ENCODE data around the gene SUMO1.

Gene SUMO1

DNA sequence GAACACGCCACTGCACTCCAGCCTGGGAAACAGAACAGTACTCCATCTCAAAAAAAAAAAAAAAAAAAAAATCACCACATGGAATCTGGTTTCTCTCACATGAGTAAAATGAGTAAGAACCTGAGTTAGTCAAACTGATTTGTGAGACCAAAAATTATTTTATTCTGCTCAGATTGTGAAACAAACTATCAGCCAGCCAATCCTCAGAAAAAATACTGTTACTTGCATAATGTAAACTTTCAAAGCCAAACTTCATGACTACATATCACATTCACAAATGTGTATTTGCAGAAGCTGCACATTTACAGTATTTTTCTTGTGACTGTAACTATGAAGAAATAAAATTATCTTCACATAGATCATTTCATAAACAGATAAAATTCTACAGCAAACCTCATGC, 23.2 kb downstream of the SUMO1 start:
- TF ChIP-seq Cebpa-rat (IDR thresholded peaks at IDR 0.05), result no peak
- peaks cover 79 to 98% (median 93%) of the 10 kb centered on the region in 11 experiments for H3K36me3 ChIP-seq

DNA sequence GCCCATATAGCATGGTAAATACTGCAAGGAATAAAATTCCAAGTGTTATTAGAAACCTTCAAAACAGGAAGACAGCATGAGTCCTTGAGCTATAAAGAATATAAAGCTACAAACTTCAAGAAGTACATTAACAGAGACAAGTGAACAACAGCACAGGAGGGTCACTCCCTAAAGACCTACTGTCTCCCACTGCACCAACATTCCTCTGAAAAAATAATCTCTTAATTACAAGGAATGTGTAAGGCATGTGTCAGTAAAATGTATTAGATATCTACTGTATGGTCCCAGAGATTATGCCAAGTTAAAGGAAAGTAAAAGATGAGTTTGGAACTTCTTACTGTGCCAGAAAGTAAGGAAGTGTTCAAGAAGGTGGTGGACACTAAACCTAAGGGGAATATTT, 29.9 kb downstream of the SUMO1 start:
- no peaks in the 10 kb centered on the region for H3K9me3 ChIP-seq (replicated peaks in 1 of 11)
- peaks cover 0 to 35% (median 13%) of the 10 kb centered on the region in 11 experiments; a peak in 12 of 22 replicates for H4K20me1 ChIP-seq
- no peaks in the 10 kb centered on the region for H3K27me3 ChIP-seq
- TF ChIP-seq Cebpa-rat (IDR thresholded peaks at IDR 0.05), result no peak
- peaks cover 81 to 100% (median 93%) of the 10 kb centered on the region in 11 experiments for H3K36me3 ChIP-seq
- no peak overlapping the region for H3K4me2 ChIP-seq
- no peak overlapping the region for H3K4me3 ChIP-seq
- H3K9ac ChIP-seq, result no peak overlapping the region
- no peak overlapping the region for H3K27ac ChIP-seq
- peaks cover 0 to 5% (median 0%) of the 10 kb centered on the region in 10 experiments; a peak in 2 of 20 replicates for H3K4me1 ChIP-seq

More for the DNA sequence above, 23.2 kb downstream of the SUMO1 start:
- Histone ChIP-seq H3K4me2 (no peak overlapping the region), H3K27me3 (no peaks in the 10 kb centered on the region), H3K9ac (no peak overlapping the region), H3K4me1 (no peaks in the 10 kb centered on the region), H4K20me1 (peaks cover 11 to 71% (median 42%) of the 10 kb centered on the region in 11 experiments; a peak in 21 of 22 replicates), H3K4me3 (no peak overlapping the region), H3K27ac (no peak overlapping the region), H3K9me3 (replicated peaks in 1 of 11) (no peaks in the 10 kb centered on the region)

DNA sequence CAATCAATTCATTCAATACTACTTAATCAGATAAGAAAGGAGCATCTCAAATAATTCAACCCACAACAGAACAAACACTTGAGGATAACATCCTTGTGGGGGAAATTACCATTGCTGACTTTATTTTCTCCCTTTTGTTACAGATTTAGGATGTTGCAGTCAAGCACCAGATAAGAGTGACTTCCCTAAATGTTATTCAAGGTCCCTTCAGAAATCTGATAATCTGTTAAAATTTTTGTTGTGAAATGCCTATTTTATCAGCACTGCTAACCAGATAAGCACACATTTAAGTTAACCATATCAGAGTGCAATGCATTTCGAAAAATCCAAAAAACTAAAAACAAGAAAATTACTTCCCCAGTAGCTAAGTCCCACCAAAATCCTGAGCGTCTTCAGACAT, 33.5 kb downstream of the SUMO1 start:
- H3K4me1 ChIP-seq, result peaks cover 0 to 5% (median 0%) of the 10 kb centered on the region in 10 experiments; a peak in 2 of 20 replicates
- no peak overlapping the region for H3K4me3 ChIP-seq
- no peak overlapping the region for H3K4me2 ChIP-seq
- H3K27ac ChIP-seq, result no peak overlapping the region
- H3K9me3 ChIP-seq (replicated peaks in 1 of 11), result no peaks in the 10 kb centered on the region
- no peaks in the 10 kb centered on the region for H3K27me3 ChIP-seq
- H3K36me3 ChIP-seq, result peaks cover 57 to 90% (median 73%) of the 10 kb centered on the region in 11 experiments
- H4K20me1 ChIP-seq, result peaks cover 0 to 16% (median 5%) of the 10 kb centered on the region in 11 experiments; a peak in 11 of 22 replicates
- no peak for TF ChIP-seq Cebpa-rat (IDR thresholded peaks at IDR 0.05)
- H3K9ac ChIP-seq, result no peak overlapping the region

DNA sequence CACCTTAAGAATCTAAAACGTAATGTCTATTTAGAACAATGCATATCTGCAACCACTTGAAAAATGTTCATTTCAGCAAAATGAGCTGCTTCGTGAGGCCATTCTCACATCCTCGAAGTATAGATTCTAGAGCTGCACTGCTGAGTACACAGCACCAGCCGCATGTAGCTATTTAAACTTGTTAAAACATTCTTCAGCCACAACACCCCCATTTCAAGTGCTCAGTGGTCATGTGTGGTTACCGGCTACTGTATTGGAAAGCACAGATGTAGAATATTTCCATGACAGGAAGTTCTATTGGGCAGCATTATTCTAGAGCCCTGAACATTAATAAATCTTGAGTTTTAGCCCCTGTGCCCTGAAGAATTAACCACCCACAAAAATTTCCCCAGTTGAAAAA, 35.0 kb downstream of the SUMO1 start:
- no peak overlapping the region for H3K9ac ChIP-seq
- H3K36me3 ChIP-seq, result peaks cover 45 to 75% (median 59%) of the 10 kb centered on the region in 11 experiments
- no peak overlapping the region for H3K4me3 ChIP-seq
- no peak overlapping the region for H3K4me2 ChIP-seq
- H3K27me3 ChIP-seq, result no peaks in the 10 kb centered on the region
- H3K9me3 ChIP-seq (replicated peaks in 1 of 11), result no peaks in the 10 kb centered on the region
- no peak overlapping the region for H3K27ac ChIP-seq
- TF ChIP-seq Cebpa-rat (IDR thresholded peaks at IDR 0.05), result no peak
- H4K20me1 ChIP-seq, result peaks cover 0 to 7% (median 4%) of the 10 kb centered on the region in 11 experiments; a peak in 8 of 22 replicates
- H3K4me1 ChIP-seq, result peaks cover 0 to 5% (median 0%) of the 10 kb centered on the region in 10 experiments; a peak in 2 of 20 replicates

DNA sequence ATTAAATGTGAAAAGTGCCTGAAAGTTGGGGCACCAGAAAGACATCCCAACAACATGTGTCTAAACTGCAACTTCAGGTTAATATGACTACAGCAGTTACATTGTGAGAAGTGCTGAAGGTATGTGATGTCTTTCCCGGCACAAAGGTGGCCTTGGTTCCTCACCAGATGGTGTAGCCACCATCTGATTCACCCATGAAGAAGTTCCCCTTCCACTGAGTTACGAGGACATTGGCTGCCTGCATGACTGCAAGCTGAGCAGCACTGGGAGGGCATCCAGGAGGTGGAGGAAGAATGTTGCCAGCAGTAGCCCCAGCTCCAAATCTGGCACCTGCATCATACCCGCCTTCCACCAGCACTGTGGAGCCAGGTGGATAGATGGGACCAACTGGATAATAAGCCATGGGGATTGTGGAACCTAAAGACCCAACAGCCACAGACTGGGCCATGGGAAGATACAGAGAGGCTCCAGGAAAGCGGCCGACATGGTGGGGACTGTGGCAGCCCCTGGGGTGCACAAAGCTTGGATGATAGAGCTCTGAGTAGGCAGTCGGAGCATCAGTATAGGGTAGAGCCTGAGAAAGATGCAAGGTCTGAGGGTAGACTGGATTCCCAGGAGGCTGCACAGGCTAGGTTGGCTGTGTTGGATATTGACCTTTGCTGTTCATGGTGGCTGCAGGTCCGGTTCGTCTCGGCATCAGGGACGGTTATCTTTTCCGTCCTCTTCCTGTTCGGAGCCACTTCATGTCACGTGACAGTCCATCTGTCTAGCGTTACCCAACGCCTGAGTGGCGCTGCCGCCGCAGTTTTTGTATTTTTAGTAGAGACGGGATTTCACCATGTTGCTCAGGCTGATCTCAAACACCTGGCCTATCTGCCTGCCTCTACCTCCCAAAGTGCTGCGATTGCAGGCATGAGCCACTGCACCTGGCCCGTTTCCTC, 36.9 kb downstream of the SUMO1 start:
- Histone ChIP-seq H3K27me3 (no peaks in the 10 kb centered on the region), H3K4me1 (peaks cover 0 to 9% (median 0%) of the 10 kb centered on the region in 10 experiments; a peak in 5 of 20 replicates), H3K4me2 (no peak overlapping the region), H3K4me3 (no peak overlapping the region), H3K9ac (no peak overlapping the region), H4K20me1 (no peaks in the 10 kb centered on the region), H3K9me3 (replicated peaks in 1 of 11) (no peaks in the 10 kb centered on the region), H3K36me3 (peaks cover 32 to 56% (median 42%) of the 10 kb centered on the region in 11 experiments), H3K27ac (no peak overlapping the region)
- no peak for TF ChIP-seq Cebpa-rat (IDR thresholded peaks at IDR 0.05)

DNA sequence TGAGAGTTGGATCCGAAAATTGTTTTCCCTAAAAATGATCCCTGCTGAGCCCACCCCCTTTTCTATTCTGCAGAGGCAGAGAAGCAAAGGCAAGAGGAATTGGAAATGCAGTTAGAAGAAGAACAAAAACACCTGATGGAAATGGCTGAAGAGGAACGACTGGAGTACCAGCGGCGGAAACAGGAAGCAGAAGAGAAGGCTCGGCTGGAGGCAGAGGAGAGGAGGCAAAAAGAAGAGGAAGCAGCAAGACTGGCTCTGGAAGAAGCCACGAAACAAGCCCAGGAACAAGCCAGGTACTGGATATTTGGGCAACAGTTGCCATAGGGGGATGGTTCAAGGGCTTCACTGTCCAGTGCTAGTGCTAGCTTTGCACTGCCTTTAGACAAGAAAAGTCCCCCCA, 41.7 kb downstream of the SUMO1 start:
- H3K27ac ChIP-seq, result no peak overlapping the region
- H3K9me3 ChIP-seq (replicated peaks in 1 of 11), result no peaks in the 10 kb centered on the region
- no peaks in the 10 kb centered on the region for H4K20me1 ChIP-seq
- H3K27me3 ChIP-seq, result no peaks in the 10 kb centered on the region
- no peak for TF ChIP-seq Cebpa-rat (IDR thresholded peaks at IDR 0.05)
- peaks cover 0 to 12% (median 0%) of the 10 kb centered on the region in 10 experiments; a peak in 5 of 20 replicates for H3K4me1 ChIP-seq
- H3K9ac ChIP-seq, result no peak overlapping the region
- H3K4me3 ChIP-seq, result no peak overlapping the region
- H3K4me2 ChIP-seq, result peak overlapping the region in 3 of 11 experiments; percentile 24 to 74 (median 55); a peak in 5 of 22 replicates
- H3K36me3 ChIP-seq, result peaks cover 0 to 8% (median 7%) of the 10 kb centered on the region in 11 experiments; a peak in 12 of 22 replicates

DNA sequence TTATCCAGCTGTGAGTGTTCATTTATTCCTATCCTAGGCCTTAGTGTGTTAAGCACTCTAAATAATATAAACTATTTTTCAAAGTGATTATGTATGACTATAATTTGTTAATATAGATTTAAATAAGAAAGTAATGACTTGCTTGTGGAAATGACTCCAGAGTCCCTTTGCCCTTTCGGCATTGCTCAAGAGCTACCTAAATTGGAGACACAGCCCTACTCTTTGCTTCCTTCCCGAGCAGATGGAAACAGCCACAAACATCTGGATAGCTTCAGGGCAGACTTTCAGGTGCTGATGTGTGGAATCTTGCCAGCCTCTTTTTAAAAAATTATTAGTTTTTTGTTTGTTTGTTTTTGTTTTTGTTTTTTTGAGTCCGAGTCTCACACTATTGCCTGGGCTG, 44.0 kb downstream of the SUMO1 start:
- Histone ChIP-seq H3K4me1 (peaks cover 0 to 12% (median 0%) of the 10 kb centered on the region in 10 experiments; a peak in 5 of 20 replicates), H3K27me3 (no peaks in the 10 kb centered on the region), H3K9me3 (replicated peaks in 1 of 11) (no peaks in the 10 kb centered on the region), H3K36me3 (no peaks in the 10 kb centered on the region), H3K27ac (no peak overlapping the region), H3K4me2 (no peak overlapping the region), H4K20me1 (no peaks in the 10 kb centered on the region), H3K9ac (no peak overlapping the region), H3K4me3 (no peak overlapping the region)
- TF ChIP-seq Cebpa-rat (IDR thresholded peaks at IDR 0.05), result no peak

DNA sequence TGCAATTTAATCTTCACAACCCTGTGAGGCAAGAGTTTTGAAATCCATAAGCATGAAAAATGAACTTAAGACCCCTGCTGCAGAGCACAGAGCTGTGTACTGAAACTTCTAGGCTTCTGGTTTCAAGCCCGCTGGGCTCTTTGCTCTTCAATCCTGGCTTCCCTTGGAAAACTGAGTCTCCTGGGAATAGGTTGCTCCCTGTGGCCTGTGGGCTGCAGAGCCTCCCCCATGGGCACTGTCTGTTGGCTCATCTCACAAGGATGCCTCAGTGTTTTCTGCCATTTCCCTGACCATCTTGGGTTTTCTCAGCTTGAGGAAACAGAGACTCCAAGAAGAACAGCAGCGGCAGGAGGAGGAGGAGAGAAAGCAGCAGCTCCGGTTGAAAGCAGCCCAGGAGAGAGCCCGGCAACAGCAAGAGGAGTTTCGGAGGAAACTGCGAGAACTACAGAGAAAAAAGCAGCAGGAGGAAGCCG, 44.5 kb downstream of the SUMO1 start:
- Histone ChIP-seq H3K4me2 (no peak overlapping the region), H4K20me1 (no peaks in the 10 kb centered on the region), H3K9ac (no peak overlapping the region), H3K9me3 (replicated peaks in 1 of 11) (no peaks in the 10 kb centered on the region), H3K27me3 (no peaks in the 10 kb centered on the region), H3K4me1 (peaks cover 0 to 12% (median 0%) of the 10 kb centered on the region in 10 experiments; a peak in 5 of 20 replicates), H3K27ac (no peak overlapping the region), H3K4me3 (no peak overlapping the region), H3K36me3 (no peaks in the 10 kb centered on the region)
- TF ChIP-seq Cebpa-rat (IDR thresholded peaks at IDR 0.05), result no peak

DNA sequence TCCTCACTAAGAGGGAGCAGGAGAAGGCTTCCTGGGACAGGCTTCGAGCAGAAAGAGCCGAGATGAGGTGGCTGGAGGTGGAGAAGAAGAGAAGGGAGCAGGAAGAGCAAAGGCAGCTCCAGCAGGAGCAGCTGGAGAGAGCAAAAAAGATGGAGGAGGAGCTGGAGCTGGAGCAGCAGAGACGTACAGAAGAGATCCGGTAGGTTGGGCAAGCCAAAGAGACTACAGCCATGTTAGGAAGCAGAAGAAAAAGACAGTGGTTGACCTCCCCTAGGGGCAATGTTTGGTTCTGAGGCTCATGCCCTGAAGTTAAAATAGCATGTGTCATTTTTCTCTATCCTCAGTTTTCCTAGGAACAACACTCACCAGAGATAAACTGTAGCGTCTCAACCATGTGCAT, 45.1 kb downstream of the SUMO1 start:
- H3K27me3 ChIP-seq, result no peaks in the 10 kb centered on the region
- H3K9me3 ChIP-seq (replicated peaks in 1 of 11), result no peaks in the 10 kb centered on the region
- no peak overlapping the region for H3K27ac ChIP-seq
- H3K4me2 ChIP-seq, result no peak overlapping the region
- TF ChIP-seq Cebpa-rat (IDR thresholded peaks at IDR 0.05), result no peak
- peaks cover 0 to 12% (median 0%) of the 10 kb centered on the region in 10 experiments; a peak in 5 of 20 replicates for H3K4me1 ChIP-seq
- H3K36me3 ChIP-seq, result no peaks in the 10 kb centered on the region
- H4K20me1 ChIP-seq, result no peaks in the 10 kb centered on the region
- H3K4me3 ChIP-seq, result no peak overlapping the region
- no peak overlapping the region for H3K9ac ChIP-seq

Data from BLaER1 treated with 17β-estradiol and CSF1 and Interleukin-3, amounts not matched to agents 10 nM and 100 nM (cell line).